GM23338 (cell line): ENCODE results near the gene SH3BP2. TPM values are rescaled to one million over a fixed set of nuclear protein-coding genes. Genes with fewer than 3 reads are reported as not detected.
A peak's percentile ranks its signal among the peaks of the same experiment; 100 is the strongest.

Experiments
- ATAC-seq: fragments of 200-7000 bp; cut with Tn5 transposase; 3 replicates; pipeline ENCODE4 v1.9.1; 2020
- DNase-seq: peaks from one replicate; pipeline ENCODE4 v3.0.0-alpha.2; 2015; ENCODE audit warnings: low spot score
- H2AFZ ChIP-seq: fragments of 200-600 bp; sonication (generic); 2 replicates; pipeline ENCODE4 v1.8.0; 2016; ENCODE audit warnings: antibody characterized with exemption, mild to moderate bottlenecking, moderate library complexity
- H3F3A ChIP-seq: fragments of 200-600 bp; sonication (generic); replicated peaks from 2 replicates; pipeline ENCODE4 v1.8.0; 2017; ENCODE audit warnings: antibody characterized with exemption, mixed run types, low read depth
- H3K27ac ChIP-seq: fragments of 200-600 bp; sonication (generic); 2 replicates; pipeline ENCODE4 v1.6.1; 2016; ENCODE audit warnings: low read depth
- H3K27me3 ChIP-seq: fragments of 200-600 bp; sonication (generic); 2 replicates; pipeline ENCODE4 v1.8.0; 2016; ENCODE audit warnings: mild to moderate bottlenecking, mixed run types, moderate library complexity; ENCODE audit not compliant: insufficient read depth
- H3K36me3 ChIP-seq: fragments of 200-600 bp; sonication (generic); 2 replicates; pipeline ENCODE4 v1.8.0; 2016; ENCODE audit warnings: mild to moderate bottlenecking; ENCODE audit not compliant: insufficient read depth
- H3K4me1 ChIP-seq: fragments of 200-600 bp; sonication (generic); 2 replicates; pipeline ENCODE4 v1.8.0; 2016; ENCODE audit warnings: mild to moderate bottlenecking, moderate library complexity; ENCODE audit not compliant: insufficient read depth
- H3K4me2 ChIP-seq: fragments of 200-600 bp; sonication (generic); 2 replicates; pipeline ENCODE4 v1.7.1; 2017; ENCODE audit warnings: mixed run types
- H3K4me3 ChIP-seq: fragments of 200-600 bp; sonication (generic); 2 replicates; pipeline ENCODE4 v1.6.1; 2016; ENCODE audit warnings: mixed run types
- H3K79me2 ChIP-seq: fragments of 200-600 bp; sonication (generic); replicated peaks from 2 replicates; pipeline ENCODE4 v1.8.0; 2017; ENCODE audit warnings: mild to moderate bottlenecking; ENCODE audit not compliant: insufficient read depth
- H3K9me2 ChIP-seq: fragments of 200-600 bp; sonication (generic); 2 replicates; pipeline ENCODE4 v1.8.0; 2017; ENCODE audit not compliant: insufficient read depth
- H4K20me1 ChIP-seq: fragments of 200-600 bp; sonication (generic); replicated peaks from 2 replicates; pipeline ENCODE4 v1.8.0; 2017; ENCODE audit warnings: mild to moderate bottlenecking; ENCODE audit not compliant: insufficient read depth
- H3K27ac Mint-ChIP-seq: 2 replicates; pipeline ENCODE4 v1.8.0; 2020; ENCODE audit warnings: inconsistent platforms, mild to moderate bottlenecking, moderate library complexity, mixed read lengths
- H3K27me3 Mint-ChIP-seq: 3 replicates; pipeline ENCODE4 v1.8.0; 2022; ENCODE audit warnings: low read depth, mild to moderate bottlenecking, moderate library complexity, mixed read lengths, inconsistent platforms; ENCODE audit not compliant: insufficient read depth, poor library complexity
- H3K36me3 Mint-ChIP-seq: 3 replicates; pipeline ENCODE4 v1.8.0; 2021; ENCODE audit warnings: low read depth, mild to moderate bottlenecking, inconsistent platforms, moderate library complexity, mixed read lengths
- H3K4me1 Mint-ChIP-seq: 3 replicates; pipeline ENCODE4 v1.8.0; 2020; ENCODE audit warnings: mild to moderate bottlenecking, inconsistent platforms, mixed read lengths
- H3K4me3 Mint-ChIP-seq: 3 replicates; pipeline ENCODE4 v1.8.0; 2021; ENCODE audit warnings: moderate library complexity, mild to moderate bottlenecking, inconsistent platforms, mixed read lengths
- H3K9me3 Mint-ChIP-seq: 3 replicates; pipeline ENCODE4 v1.8.0; 2020; ENCODE audit warnings: moderate library complexity, mild to moderate bottlenecking, inconsistent platforms, mixed read lengths
- CREB1 ChIP-seq: fragments of 250-450 bp; sonication (Bioruptor Pico); IDR thresholded peaks from 2 replicates; pipeline ENCODE4 v1.5.0; 2020; ENCODE audit warnings: low read depth, mild to moderate bottlenecking, moderate library complexity
- ETS1 ChIP-seq: IDR thresholded peaks from 2 replicates; pipeline ENCODE4 v1.6.1; 2016; ENCODE audit warnings: antibody characterized with exemption
- EZH2 ChIP-seq: fragments of 200-600 bp; sonication (generic); IDR thresholded peaks from one replicate; pipeline ENCODE4 v1.8.0; 2017; ENCODE audit warnings: antibody characterized with exemption, mild to moderate bottlenecking, low read depth; ENCODE audit not compliant: unreplicated experiment
- EZH2phosphoT487 ChIP-seq: fragments of 200-600 bp; sonication (generic); IDR thresholded peaks from one replicate; pipeline ENCODE4 v1.8.1; 2018; ENCODE audit warnings: antibody characterized with exemption; ENCODE audit not compliant: unreplicated experiment
- JUNB ChIP-seq: IDR thresholded peaks from one replicate; pipeline ENCODE4 v1.6.1; 2016; ENCODE audit warnings: antibody characterized with exemption; ENCODE audit not compliant: unreplicated experiment
- NANOG ChIP-seq: IDR thresholded peaks from 2 replicates; pipeline ENCODE4 v1.6.1; 2016; ENCODE audit warnings: antibody characterized with exemption, borderline replicate concordance
- POLR2AphosphoS5 ChIP-seq: IDR thresholded peaks from 2 replicates; pipeline ENCODE4 v1.6.1; 2016; ENCODE audit warnings: antibody characterized with exemption, low read depth
- REST ChIP-seq: IDR thresholded peaks from one replicate; pipeline ENCODE4 v1.6.1; 2018; ENCODE audit warnings: antibody characterized with exemption; ENCODE audit not compliant: unreplicated experiment
- STAT1 ChIP-seq: IDR thresholded peaks from one replicate; pipeline ENCODE4 v1.6.1; 2016; ENCODE audit warnings: antibody characterized with exemption; ENCODE audit not compliant: unreplicated experiment
- ZNF114 ChIP-seq: fragments of 250-450 bp; sonication (Bioruptor Pico); IDR thresholded peaks from 2 replicates; pipeline ENCODE4 v1.5.0; 2020; ENCODE audit warnings: mild to moderate bottlenecking, moderate library complexity
- ZNF331 ChIP-seq: fragments of 250-450 bp; sonication (Bioruptor Pico); IDR thresholded peaks from 2 replicates; pipeline ENCODE4 v1.5.0; 2020; ENCODE audit warnings: low read depth, mild to moderate bottlenecking, moderate library complexity
- polyA plus RNA-seq: library from polyadenylated mRNA; unstranded; fragments of >200 nt; fragmentation: Nextera tagmentation; extraction: Ambion mirVana; gene quantifications from 2 replicates; pipeline ENCODE4 v1.2.1, GENCODE V29; 2016
- total RNA-seq: library from RNA; depleted of rRNA; stranded (reverse); fragments of >200 nt; shearing (Covaris generic); gene quantifications from 2 replicates; pipeline ENCODE4 v1.2.3, GENCODE V29; 2014
- TF ChIP-seq, protein P1 (sequence below): fragments of 250-450 bp; sonication (Bioruptor Pico); IDR thresholded peaks from 2 replicates; pipeline ENCODE4 v1.5.0; 2020; ENCODE audit warnings: mild to moderate bottlenecking, moderate library complexity
- TF ChIP-seq, protein P2 (sequence below), 2 experiments: fragments of 200-600 bp in 1 of 2; sonication (generic) in 1 of 2; conservative IDR thresholded peaks; 2 replicates each; pipeline versions ENCODE4 v1.5.1 to v1.6.1; 2016 to 2017; ENCODE audit warnings: antibody characterized with exemption in 2 of 2, low read depth in 2 of 2, mild to moderate bottlenecking in 2 of 2, moderate library complexity in 1 of 2

SH3BP2 gene
- total and polyA plus RNA-seq, 2 experiments from 2014 or later = 15.2 to 43.9 TPM

- H3K4me3 Mint-ChIP-seq = no peak overlapping the region
- H3K36me3 Mint-ChIP-seq = peaks cover 12% of the 10 kb centered on the region; the same call in 2 of the 3 replicates
- TF ChIP-seq POLR2AphosphoS5 (no peak), ZNF114 (CRISPR knock-in tag) (no peak), NANOG (no peak), ETS1 (no peak), REST (no peak), EZH2phosphoT487 (no peak), ZNF331 (CRISPR knock-in tag) (no peak), EZH2 (no peak), JUNB (no peak), STAT1 (no peak), CREB1 (CRISPR knock-in tag) (no peak)
- TF ChIP-seq, protein P1, sequence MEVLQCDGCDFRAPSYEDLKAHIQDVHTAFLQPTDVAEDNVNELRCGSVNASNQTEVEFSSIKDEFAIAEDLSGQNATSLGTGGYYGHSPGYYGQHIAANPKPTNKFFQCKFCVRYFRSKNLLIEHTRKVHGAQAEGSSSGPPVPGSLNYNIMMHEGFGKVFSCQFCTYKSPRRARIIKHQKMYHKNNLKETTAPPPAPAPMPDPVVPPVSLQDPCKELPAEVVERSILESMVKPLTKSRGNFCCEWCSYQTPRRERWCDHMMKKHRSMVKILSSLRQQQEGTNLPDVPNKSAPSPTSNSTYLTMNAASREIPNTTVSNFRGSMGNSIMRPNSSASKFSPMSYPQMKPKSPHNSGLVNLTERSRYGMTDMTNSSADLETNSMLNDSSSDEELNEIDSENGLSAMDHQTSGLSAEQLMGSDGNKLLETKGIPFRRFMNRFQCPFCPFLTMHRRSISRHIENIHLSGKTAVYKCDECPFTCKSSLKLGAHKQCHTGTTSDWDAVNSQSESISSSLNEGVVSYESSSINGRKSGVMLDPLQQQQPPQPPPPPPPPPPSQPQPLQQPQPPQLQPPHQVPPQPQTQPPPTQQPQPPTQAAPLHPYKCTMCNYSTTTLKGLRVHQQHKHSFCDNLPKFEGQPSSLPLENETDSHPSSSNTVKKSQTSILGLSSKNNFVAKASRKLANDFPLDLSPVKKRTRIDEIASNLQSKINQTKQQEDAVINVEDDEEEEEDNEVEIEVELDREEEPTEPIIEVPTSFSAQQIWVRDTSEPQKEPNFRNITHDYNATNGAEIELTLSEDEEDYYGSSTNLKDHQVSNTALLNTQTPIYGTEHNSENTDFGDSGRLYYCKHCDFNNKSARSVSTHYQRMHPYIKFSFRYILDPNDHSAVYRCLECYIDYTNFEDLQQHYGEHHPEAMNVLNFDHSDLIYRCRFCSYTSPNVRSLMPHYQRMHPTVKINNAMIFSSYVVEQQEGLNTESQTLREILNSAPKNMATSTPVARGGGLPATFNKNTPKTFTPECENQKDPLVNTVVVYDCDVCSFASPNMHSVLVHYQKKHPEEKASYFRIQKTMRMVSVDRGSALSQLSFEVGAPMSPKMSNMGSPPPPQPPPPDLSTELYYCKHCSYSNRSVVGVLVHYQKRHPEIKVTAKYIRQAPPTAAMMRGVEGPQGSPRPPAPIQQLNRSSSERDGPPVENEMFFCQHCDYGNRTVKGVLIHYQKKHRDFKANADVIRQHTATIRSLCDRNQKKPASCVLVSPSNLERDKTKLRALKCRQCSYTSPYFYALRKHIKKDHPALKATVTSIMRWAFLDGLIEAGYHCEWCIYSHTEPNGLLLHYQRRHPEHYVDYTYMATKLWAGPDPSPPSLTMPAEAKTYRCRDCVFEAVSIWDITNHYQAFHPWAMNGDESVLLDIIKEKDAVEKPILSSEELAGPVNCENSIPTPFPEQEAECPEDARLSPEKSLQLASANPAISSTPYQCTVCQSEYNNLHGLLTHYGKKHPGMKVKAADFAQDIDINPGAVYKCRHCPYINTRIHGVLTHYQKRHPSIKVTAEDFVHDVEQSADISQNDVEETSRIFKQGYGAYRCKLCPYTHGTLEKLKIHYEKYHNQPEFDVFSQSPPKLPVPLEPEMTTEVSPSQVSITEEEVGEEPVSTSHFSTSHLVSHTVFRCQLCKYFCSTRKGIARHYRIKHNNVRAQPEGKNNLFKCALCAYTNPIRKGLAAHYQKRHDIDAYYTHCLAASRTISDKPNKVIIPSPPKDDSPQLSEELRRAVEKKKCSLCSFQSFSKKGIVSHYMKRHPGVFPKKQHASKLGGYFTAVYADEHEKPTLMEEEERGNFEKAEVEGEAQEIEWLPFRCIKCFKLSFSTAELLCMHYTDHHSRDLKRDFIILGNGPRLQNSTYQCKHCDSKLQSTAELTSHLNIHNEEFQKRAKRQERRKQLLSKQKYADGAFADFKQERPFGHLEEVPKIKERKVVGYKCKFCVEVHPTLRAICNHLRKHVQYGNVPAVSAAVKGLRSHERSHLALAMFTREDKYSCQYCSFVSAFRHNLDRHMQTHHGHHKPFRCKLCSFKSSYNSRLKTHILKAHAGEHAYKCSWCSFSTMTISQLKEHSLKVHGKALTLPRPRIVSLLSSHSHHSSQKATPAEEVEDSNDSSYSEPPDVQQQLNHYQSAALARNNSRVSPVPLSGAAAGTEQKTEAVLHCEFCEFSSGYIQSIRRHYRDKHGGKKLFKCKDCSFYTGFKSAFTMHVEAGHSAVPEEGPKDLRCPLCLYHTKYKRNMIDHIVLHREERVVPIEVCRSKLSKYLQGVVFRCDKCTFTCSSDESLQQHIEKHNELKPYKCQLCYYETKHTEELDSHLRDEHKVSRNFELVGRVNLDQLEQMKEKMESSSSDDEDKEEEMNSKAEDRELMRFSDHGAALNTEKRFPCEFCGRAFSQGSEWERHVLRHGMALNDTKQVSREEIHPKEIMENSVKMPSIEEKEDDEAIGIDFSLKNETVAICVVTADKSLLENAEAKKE = no peak
- TF ChIP-seq, protein P2, sequence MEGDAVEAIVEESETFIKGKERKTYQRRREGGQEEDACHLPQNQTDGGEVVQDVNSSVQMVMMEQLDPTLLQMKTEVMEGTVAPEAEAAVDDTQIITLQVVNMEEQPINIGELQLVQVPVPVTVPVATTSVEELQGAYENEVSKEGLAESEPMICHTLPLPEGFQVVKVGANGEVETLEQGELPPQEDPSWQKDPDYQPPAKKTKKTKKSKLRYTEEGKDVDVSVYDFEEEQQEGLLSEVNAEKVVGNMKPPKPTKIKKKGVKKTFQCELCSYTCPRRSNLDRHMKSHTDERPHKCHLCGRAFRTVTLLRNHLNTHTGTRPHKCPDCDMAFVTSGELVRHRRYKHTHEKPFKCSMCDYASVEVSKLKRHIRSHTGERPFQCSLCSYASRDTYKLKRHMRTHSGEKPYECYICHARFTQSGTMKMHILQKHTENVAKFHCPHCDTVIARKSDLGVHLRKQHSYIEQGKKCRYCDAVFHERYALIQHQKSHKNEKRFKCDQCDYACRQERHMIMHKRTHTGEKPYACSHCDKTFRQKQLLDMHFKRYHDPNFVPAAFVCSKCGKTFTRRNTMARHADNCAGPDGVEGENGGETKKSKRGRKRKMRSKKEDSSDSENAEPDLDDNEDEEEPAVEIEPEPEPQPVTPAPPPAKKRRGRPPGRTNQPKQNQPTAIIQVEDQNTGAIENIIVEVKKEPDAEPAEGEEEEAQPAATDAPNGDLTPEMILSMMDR (conservative IDR thresholded peaks at IDR 0.05; ENCODE audit: low read depth in 2 of 2) = no peak
- Histone ChIP-seq H3K9me2 (no peaks in the 10 kb centered on the region), H3K27me3 (no peaks in the 10 kb centered on the region), H3K79me2 (peaks cover 100% of the 10 kb centered on the region), H2AFZ (no peak overlapping the region), H3K4me2 (no peak overlapping the region), H4K20me1 (peaks cover 25% of the 10 kb centered on the region; the same call in 1 of the 2 replicates), H3K4me3 (no peak overlapping the region), H3K27ac (peak overlapping the region; percentile 50; the same call in 1 of the 2 replicates), H3F3A (no peaks in the 10 kb centered on the region), H3K36me3 (no peaks in the 10 kb centered on the region), H3K4me1 (no peaks in the 10 kb centered on the region)
- peaks cover 2% of the 10 kb centered on the region for H3K4me1 Mint-ChIP-seq
- ATAC-seq (no peak), DNase-seq (no peak)
- no peaks in the 10 kb centered on the region for H3K27me3 Mint-ChIP-seq
- no peak overlapping the region for H3K27ac Mint-ChIP-seq
- no peaks in the 10 kb centered on the region for H3K9me3 Mint-ChIP-seq
Measured at GRCh38 chr4:2852481-2852921, 59.6 kb downstream of the SH3BP2 start.
